Vagina (tissue), 2 donors: ENCODE measurements around the gene KCNG4.

Source experiments
- POLR2A ChIP-seq, 2 donors: fragments of 450-650 bp; IDR thresholded peaks; one replicate each; pipeline ENCODE4 v1.6.1; 2017; ENCODE audit warnings: antibody characterized with exemption in 2 of 2, mild to moderate bottlenecking in 2 of 2, moderate library complexity in 2 of 2
- POLR2AphosphoS5 ChIP-seq, 2 donors: sonication (generic); formaldehyde crosslinking; IDR thresholded peaks; one replicate each; pipeline ENCODE4 v1.9.0; 2017; ENCODE audit warnings: antibody characterized with exemption in 2 of 2, mild to moderate bottlenecking in 2 of 2, low read depth in 1 of 2; ENCODE audit not compliant: insufficient read depth in 1 of 2
- TF ChIP-seq, protein P1 (sequence below), 3 experiments: fragments of 450-650 bp in 2 of 3; fragments of 200-600 bp in 1 of 3; sonication (generic) in 1 of 3; IDR thresholded peaks; one replicate each; pipeline ENCODE4 v1.5.1; 2017 to 2019; ENCODE audit warnings: antibody characterized with exemption in 3 of 3, mild to moderate bottlenecking in 2 of 3, moderate library complexity in 2 of 3

DNA sequence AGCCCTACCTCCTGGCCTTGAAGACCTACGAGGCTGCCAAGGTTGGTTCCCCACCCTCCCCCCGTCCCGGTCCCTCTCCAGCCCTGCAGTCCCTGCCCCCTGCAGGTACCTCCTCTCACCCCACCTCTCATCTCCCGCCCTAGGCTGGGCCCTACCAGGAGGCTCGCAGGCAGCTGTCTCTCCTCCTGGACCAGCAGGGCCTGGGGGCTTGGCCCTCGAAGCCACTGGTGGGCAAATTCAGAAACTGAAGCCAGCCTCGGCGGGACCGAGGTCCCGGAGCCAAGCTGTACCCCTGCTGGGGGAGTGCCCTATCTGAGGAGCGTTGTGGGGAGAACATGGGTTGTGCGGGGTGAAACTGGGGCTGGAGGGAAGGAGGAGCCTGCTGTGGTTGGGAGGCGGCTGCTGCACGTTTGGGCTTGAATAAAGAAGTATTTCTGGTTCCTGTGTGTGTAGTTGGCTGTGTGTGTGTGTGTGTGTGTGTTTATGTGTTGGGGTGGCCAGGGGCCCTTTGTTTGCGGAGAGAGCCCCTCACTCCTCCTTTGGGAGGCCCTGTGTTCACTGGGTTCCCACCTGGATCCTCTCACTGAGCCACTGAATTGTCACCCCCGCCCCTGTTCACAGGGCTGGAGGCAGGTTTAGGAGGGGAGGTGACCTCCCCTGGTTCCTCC is 43.0 kb downstream of the KCNG4 start:
- TF ChIP-seq, protein P1, sequence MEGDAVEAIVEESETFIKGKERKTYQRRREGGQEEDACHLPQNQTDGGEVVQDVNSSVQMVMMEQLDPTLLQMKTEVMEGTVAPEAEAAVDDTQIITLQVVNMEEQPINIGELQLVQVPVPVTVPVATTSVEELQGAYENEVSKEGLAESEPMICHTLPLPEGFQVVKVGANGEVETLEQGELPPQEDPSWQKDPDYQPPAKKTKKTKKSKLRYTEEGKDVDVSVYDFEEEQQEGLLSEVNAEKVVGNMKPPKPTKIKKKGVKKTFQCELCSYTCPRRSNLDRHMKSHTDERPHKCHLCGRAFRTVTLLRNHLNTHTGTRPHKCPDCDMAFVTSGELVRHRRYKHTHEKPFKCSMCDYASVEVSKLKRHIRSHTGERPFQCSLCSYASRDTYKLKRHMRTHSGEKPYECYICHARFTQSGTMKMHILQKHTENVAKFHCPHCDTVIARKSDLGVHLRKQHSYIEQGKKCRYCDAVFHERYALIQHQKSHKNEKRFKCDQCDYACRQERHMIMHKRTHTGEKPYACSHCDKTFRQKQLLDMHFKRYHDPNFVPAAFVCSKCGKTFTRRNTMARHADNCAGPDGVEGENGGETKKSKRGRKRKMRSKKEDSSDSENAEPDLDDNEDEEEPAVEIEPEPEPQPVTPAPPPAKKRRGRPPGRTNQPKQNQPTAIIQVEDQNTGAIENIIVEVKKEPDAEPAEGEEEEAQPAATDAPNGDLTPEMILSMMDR (IDR thresholded peaks at IDR 0.05) = no peak
- TF ChIP-seq POLR2AphosphoS5 (IDR thresholded peaks at IDR 0.05; ENCODE audit: insufficient read depth in 1 of 2, low read depth in 1 of 2) = peak in 1 of 2 donors; percentile 36
- TF ChIP-seq POLR2A (IDR thresholded peaks at IDR 0.05) = no peak
